ENCODE data around the gene DACT3. TPM values are rescaled to one million over a fixed set of nuclear protein-coding genes. Genes with fewer than 3 reads are reported as not detected.

Gene DACT3
- total RNA-seq, 2 donors from 2014 or later, result 3.4 to 7.0 TPM

GRCh38 chr19:46659151-46660007 is 1.6 kb downstream of the DACT3 start:
- ATAC-seq (replicated peaks in 1 of 2), result no peak
- no peak for DNase-seq
- Mint-ChIP-seq H3K4me3 (peak overlapping the region; percentile 65 to 84), H3K36me3 (ENCODE audit: insufficient read depth in 2 of 2) (no peaks in the 10 kb centered on the region), H3K4me1 (ENCODE audit: low read depth) (peaks cover 33% of the 10 kb centered on the region), H3K27ac (no peak overlapping the region), H3K27me3 (ENCODE audit: low read depth) (peaks cover 41% of the 10 kb centered on the region), H3K9me3 (no peaks in the 10 kb centered on the region)

GRCh38 chr19:46656541-46656940 is 4.4 kb downstream of the DACT3 start:
- DNase-seq (no peak), ATAC-seq (replicated peaks in 1 of 2) (no peak)
- Mint-ChIP-seq H3K27ac (no peak overlapping the region), H3K27me3 (ENCODE audit: low read depth) (peaks cover 28% of the 10 kb centered on the region), H3K4me1 (ENCODE audit: low read depth) (peaks cover 24% of the 10 kb centered on the region), H3K9me3 (no peaks in the 10 kb centered on the region), H3K4me3 (no peak overlapping the region), H3K36me3 (ENCODE audit: insufficient read depth in 2 of 2) (no peaks in the 10 kb centered on the region)

DNA sequence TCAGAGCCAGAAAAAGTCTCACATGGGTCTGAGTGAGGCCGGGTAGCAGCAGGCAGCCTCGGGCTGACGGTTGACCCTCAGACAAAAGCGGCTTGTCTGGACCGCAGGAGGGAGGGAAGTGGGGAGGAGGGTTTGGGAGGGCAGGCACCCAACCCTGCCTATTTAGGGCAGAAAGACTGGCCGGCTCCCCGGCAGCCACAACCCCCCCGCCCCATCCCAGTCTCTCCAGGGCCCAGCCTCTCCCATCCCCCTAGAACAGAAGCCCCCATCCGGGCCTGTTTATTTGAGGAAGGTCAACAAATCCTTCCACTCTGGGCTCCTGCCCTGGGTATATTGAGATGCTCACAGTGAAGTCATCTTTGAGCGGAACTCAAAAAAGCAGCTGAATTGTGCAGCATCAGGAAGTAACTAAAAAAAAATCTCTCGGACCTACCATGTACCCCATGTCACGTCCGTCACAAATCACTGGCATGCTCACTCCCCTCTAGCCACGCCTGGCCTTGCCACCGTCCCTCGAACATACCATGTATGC is 6.3 kb downstream of the DACT3 start:
- ATAC-seq (replicated peaks in 1 of 2) (no peak), DNase-seq (no peak)
- no peak overlapping the region for H3K27ac Mint-ChIP-seq
- no peaks in the 10 kb centered on the region for H3K9me3 Mint-ChIP-seq
- peaks cover 24% of the 10 kb centered on the region for H3K4me1 Mint-ChIP-seq (ENCODE audit: low read depth)
- H3K4me3 Mint-ChIP-seq, result no peak overlapping the region
- peaks cover 1 to 3% of the 10 kb centered on the region in 2 donors for H3K36me3 Mint-ChIP-seq (ENCODE audit: insufficient read depth in 2 of 2)
- peaks cover 37% of the 10 kb centered on the region for H3K27me3 Mint-ChIP-seq (ENCODE audit: low read depth)

DNA sequence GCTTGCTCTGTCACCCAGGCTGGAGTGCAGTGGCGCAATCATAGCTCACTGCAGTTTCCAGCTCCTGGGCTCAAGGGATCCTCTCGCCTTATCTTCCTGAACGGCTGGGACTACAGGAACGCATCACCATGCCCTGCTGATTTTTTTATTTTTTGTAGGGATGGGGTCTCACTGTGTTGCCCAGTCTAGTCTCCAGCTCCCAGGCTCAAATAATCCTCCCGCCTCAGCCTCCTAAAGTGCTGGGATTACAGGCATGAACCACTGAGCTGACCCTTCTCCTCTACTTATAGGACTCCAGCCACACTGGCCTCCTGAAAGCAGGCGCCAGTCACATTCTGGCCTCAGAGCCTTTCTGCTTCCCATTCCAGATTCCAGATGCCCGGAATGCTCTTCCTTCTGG is 10.5 kb downstream of the DACT3 start:
- DNase-seq (no peak), ATAC-seq (replicated peaks in 1 of 2) (no peak)
- peaks cover 16% of the 10 kb centered on the region for H3K4me1 Mint-ChIP-seq (ENCODE audit: low read depth)
- no peak overlapping the region for H3K27ac Mint-ChIP-seq
- peak overlapping the region; percentile 11 to 65 for H3K4me3 Mint-ChIP-seq
- H3K27me3 Mint-ChIP-seq (ENCODE audit: low read depth), result peaks cover 32% of the 10 kb centered on the region
- H3K9me3 Mint-ChIP-seq, result no peaks in the 10 kb centered on the region
- H3K36me3 Mint-ChIP-seq (ENCODE audit: insufficient read depth in 2 of 2), result peaks cover 1 to 11% of the 10 kb centered on the region in 2 donors

DNA sequence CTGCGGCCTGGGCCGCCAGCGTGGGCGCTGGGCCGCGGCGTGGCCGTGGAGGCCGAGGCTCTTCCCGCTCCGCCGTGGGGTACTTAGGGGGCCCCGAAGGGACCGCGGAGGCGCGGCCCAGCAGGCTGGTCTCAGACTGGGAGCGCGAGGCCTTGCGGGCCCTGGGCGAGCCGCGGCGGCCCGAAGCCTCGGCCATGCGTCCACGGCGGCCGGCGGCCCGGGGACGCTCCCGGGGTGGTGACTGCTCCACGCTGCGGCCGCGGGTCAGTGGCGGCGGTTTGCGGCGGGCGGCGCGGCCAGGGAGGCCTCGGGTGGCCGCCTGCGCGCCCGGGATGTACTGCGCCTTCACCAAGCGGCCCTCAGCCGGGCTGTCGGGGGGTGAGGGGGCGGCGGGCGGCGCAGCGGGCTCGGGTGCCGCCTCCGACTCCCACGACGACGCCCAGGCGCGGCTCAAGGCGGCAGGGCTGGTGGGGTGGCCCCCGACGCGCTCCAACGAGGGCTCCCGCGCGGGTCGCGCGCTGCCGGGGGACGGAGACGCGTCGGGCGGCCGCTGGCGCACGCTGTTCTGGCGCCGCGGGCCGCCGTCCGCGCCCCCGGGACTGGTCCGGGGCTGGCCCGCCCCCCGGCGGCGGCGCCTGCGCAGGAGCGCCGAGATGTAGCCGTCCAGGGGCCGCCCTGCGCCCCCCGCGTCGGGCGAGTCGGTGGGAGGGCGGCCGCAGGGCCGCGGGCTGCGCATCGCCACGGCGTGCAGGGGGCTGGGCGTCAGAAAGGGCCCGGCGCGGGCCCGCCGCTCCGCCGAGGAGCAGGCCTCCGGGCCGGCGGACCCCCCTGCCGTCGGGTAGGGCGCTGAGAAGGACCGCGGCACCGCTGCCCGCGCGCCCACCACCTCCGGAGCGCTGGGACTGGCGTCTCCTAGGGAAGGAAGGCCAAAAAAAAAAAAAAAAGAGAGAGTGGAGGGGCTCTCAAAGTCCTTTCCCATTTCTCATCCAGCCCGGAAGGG is 11.7 kb downstream of the DACT3 start:
- Mint-ChIP-seq H3K27ac (no peak overlapping the region), H3K4me1 (ENCODE audit: low read depth) (peaks cover 16% of the 10 kb centered on the region), H3K36me3 (ENCODE audit: insufficient read depth in 2 of 2) (peaks cover 1 to 11% of the 10 kb centered on the region in 2 donors), H3K9me3 (no peaks in the 10 kb centered on the region), H3K4me3 (peak overlapping the region; percentile 39 to 65), H3K27me3 (ENCODE audit: low read depth) (peaks cover 26% of the 10 kb centered on the region)
- peak in 1 of 2 donors; percentile 5 for ATAC-seq (replicated peaks in 1 of 2)
- no peak for DNase-seq

DNA sequence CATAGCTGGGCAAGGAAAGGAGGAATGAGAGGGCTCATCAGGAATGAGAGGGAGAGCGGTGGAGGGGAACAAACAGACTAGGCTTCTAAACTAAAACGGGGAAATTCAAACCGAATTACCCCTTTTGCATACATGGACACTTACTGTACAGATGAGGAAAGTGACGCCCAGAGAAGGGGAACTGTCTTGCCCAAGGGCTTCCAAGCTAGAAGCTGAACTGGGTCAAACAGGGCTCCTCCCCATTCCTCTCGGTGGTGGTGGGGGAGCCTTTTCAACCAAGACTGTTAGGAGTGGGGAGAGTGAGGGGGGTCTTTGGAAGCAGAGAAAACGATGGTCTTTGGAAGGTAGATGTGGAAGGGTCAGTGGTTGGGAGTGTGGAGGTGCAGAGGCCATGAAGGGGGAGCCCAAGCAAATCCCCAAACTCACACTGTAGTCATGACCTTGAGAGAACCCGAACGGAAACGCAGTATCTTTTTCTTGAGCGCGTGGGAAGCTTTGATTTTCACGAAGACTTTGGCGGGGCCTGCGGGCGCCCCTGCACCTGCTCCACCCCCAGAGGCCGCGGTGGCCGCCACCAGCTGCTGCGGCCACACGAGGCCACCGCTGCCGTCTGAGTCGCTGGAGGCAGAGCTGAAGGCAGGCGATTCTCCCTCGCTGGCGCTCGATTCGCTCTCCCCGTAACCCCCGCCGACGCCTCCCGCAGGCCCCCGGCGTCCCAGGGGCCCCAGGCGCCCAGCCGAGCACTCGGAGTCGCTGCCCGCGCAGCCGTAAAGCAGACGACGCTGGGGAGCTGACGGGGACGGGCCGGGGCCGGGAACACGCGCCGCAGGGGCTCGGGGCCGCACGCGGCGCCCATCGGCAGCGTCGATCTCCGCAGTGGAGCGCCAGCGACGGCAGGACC is 12.7 kb downstream of the DACT3 start:
- DNase-seq, result peak in 1 of 2 donors; percentile 24
- peak overlapping the region; percentile 4 to 71 for H3K4me3 Mint-ChIP-seq
- H3K36me3 Mint-ChIP-seq (ENCODE audit: insufficient read depth in 2 of 2), result peaks cover 1 to 11% of the 10 kb centered on the region in 2 donors
- H3K27me3 Mint-ChIP-seq (ENCODE audit: low read depth), result peaks cover 26% of the 10 kb centered on the region
- peaks cover 16% of the 10 kb centered on the region for H3K4me1 Mint-ChIP-seq (ENCODE audit: low read depth)
- ATAC-seq (replicated peaks in 1 of 2), result peak; percentile 36 to 72
- no peaks in the 10 kb centered on the region for H3K9me3 Mint-ChIP-seq
- H3K27ac Mint-ChIP-seq, result no peak overlapping the region

DNA sequence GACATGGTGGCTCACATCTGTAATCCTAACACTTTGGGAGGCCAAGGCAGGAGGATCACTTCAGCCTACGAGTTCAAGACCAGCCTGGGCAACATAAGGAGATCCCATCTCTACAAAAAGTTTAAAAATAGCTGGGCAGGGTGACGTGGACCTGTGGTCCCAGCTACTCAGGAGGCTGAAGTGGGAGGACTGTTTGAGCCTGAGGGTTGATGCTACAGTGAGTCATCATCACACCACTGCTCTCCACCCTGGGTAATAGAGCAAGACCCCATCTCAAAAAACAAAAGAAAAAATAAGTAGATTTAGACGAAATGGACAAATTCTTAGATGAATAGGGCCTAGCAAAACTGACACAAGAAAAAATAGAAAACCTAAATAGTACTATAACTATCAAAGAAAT is 14.6 kb downstream of the DACT3 start:
- Mint-ChIP-seq H3K4me3 (no peak overlapping the region), H3K4me1 (ENCODE audit: low read depth) (peaks cover 16% of the 10 kb centered on the region), H3K36me3 (ENCODE audit: insufficient read depth in 2 of 2) (peaks cover 1 to 11% of the 10 kb centered on the region in 2 donors), H3K27ac (no peak overlapping the region), H3K27me3 (ENCODE audit: low read depth) (peaks cover 26% of the 10 kb centered on the region), H3K9me3 (no peaks in the 10 kb centered on the region)
- no peak for DNase-seq
- no peak for ATAC-seq (replicated peaks in 1 of 2)

DNA sequence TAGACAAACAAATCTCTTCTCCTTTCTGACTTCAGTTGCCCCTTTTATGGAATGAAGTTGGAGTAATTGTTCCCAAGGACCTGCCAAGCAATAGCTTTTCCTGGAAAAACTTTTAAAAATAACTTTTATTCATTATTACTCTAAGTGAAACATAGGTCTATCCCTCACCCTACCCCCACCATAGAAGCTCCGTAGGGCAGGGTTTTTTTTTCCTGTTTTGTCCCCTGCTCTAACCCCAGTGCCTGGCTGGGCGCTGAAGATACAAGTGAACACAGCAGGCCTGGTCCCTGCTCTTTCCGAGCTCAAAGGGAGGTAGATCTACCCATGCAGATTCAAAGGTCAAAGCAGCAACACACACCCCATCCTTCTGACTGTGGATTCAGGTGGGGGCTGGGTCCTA is 16.3 kb downstream of the DACT3 start:
- H3K4me3 Mint-ChIP-seq, result no peak overlapping the region
- no peaks in the 10 kb centered on the region for H3K9me3 Mint-ChIP-seq
- H3K27me3 Mint-ChIP-seq (ENCODE audit: low read depth), result peaks cover 19% of the 10 kb centered on the region
- DNase-seq, result no peak
- no peak for ATAC-seq (replicated peaks in 1 of 2)
- no peak overlapping the region for H3K27ac Mint-ChIP-seq
- peaks cover 8% of the 10 kb centered on the region for H3K4me1 Mint-ChIP-seq (ENCODE audit: low read depth)
- H3K36me3 Mint-ChIP-seq (ENCODE audit: insufficient read depth in 2 of 2), result peaks cover 0 to 9% of the 10 kb centered on the region in 2 donors

DNA sequence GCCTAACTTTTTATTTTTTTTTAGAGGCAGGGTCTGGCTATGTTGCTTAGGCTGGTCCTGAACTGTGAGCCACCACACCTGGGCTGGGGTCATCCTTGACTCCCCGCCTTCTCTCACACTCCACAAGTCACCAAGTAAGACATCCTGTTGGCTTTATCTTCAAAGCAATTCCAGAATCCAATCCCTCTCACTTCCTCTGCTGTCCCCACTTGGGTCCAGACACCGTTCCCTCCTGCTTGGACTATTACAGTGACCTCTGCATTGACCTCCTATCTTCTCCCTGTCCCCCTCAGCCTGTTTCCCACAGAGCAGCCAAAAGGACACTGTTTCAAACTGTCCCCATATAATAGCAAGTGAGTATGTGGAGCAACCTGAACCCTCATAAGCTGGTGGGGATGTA is 20.3 kb downstream of the DACT3 start:
- Mint-ChIP-seq H3K27ac (no peak overlapping the region), H3K9me3 (no peaks in the 10 kb centered on the region), H3K27me3 (ENCODE audit: low read depth) (peaks cover 6% of the 10 kb centered on the region), H3K4me3 (peak overlapping the region; percentile 2 to 48), H3K36me3 (ENCODE audit: insufficient read depth in 2 of 2) (peaks cover 0 to 2% of the 10 kb centered on the region in 2 donors), H3K4me1 (ENCODE audit: low read depth) (no peaks in the 10 kb centered on the region)
- ATAC-seq (replicated peaks in 1 of 2) (no peak), DNase-seq (no peak)

- Mint-ChIP-seq H3K36me3 (ENCODE audit: insufficient read depth in 2 of 2) (no peaks in the 10 kb centered on the region), H3K27me3 (ENCODE audit: low read depth) (peaks cover 6% of the 10 kb centered on the region), H3K9me3 (no peaks in the 10 kb centered on the region), H3K4me3 (peak overlapping the region in 1 of 2 donors; percentile 17), H3K27ac (no peak overlapping the region), H3K4me1 (ENCODE audit: low read depth) (no peaks in the 10 kb centered on the region)
- peak; percentile 55 to 56 for DNase-seq
- no peak for ATAC-seq (replicated peaks in 1 of 2)
Measured at GRCh38 chr19:46639358-46640182, 21.4 kb downstream of the DACT3 start.

GRCh38 chr19:46637224-46637623 is 23.8 kb downstream of the DACT3 start:
- ATAC-seq (replicated peaks in 1 of 2) (no peak), DNase-seq (peak in 1 of 2 donors; percentile 53)
- peaks cover 6% of the 10 kb centered on the region for H3K27me3 Mint-ChIP-seq (ENCODE audit: low read depth)
- H3K9me3 Mint-ChIP-seq, result no peaks in the 10 kb centered on the region
- H3K4me3 Mint-ChIP-seq, result no peak overlapping the region
- H3K36me3 Mint-ChIP-seq (ENCODE audit: insufficient read depth in 2 of 2), result no peaks in the 10 kb centered on the region
- H3K27ac Mint-ChIP-seq, result no peak overlapping the region
- peaks cover 12% of the 10 kb centered on the region for H3K4me1 Mint-ChIP-seq (ENCODE audit: low read depth)
